ENCODE data around the gene PTTG1IP.

DNA sequence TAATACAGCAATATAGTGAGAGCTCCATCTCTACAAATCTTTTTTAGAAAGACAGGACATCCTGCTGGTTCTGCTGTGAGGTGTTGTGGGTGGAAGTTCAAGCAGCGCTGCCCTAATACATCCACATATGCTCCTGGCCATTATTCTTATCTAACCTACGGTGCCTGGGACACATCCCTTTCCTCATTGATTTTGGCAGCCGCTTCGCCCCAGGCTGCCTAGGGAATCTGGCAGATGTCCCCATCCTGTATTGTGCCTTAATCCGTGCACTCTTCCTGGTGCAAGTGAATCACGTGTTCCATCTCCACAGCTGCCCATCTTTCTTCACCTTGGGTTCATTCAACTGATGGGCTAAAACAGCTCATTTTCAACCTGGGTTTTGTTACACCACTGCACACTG, 68.7 kb downstream of the PTTG1IP start:
- TF ChIP-seq POLR2A (IDR thresholded peaks at IDR 0.05) = no peak
- TF ChIP-seq, protein P1, sequence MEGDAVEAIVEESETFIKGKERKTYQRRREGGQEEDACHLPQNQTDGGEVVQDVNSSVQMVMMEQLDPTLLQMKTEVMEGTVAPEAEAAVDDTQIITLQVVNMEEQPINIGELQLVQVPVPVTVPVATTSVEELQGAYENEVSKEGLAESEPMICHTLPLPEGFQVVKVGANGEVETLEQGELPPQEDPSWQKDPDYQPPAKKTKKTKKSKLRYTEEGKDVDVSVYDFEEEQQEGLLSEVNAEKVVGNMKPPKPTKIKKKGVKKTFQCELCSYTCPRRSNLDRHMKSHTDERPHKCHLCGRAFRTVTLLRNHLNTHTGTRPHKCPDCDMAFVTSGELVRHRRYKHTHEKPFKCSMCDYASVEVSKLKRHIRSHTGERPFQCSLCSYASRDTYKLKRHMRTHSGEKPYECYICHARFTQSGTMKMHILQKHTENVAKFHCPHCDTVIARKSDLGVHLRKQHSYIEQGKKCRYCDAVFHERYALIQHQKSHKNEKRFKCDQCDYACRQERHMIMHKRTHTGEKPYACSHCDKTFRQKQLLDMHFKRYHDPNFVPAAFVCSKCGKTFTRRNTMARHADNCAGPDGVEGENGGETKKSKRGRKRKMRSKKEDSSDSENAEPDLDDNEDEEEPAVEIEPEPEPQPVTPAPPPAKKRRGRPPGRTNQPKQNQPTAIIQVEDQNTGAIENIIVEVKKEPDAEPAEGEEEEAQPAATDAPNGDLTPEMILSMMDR (IDR thresholded peaks at IDR 0.05) = no peak

Measured in uterus (tissue), 2 donors.